K562 (cell line): ENCODE data around the gene GGNBP2. TPM values are rescaled to one million over a fixed set of nuclear protein-coding genes. Genes with fewer than 3 reads are reported as not detected.

Experiments used
- MCM5 ChIP-seq: fragments of 450-650 bp; IDR thresholded peaks from 2 replicates; pipeline ENCODE4 v1.6.1; 2016; ENCODE audit warnings: low read depth
- RB1 ChIP-seq: fragments of 450-650 bp; IDR thresholded peaks from 2 replicates; pipeline ENCODE4 v1.6.1; 2017; ENCODE audit warnings: low read depth, mild to moderate bottlenecking
- polyA plus RNA-seq, 8 experiments: library from polyadenylated mRNA; depleted of rRNA in 4 of 8; stranded (reverse) in 5 of 8; unstranded in 3 of 8; fragments of >200 nt; fragmentation: Nextera tagmentation in 2 of 8; fragmentation: Illumina TruSeq in 1 of 8; extraction: Ambion mirVana in 2 of 8; extraction: Trizol in 1 of 8; gene quantifications; 2 replicates each; pipeline versions ENCODE4 v1.2.1 to v1.2.3, GENCODE V29; 2011 to 2014; ENCODE audit warnings: inconsistent platforms in 1 of 8, missing spikeins in 1 of 8
- total RNA-seq, 7 experiments: library from RNA; depleted of rRNA in 6 of 7; stranded (reverse); fragments of >200 nt in 6 of 7; fragmentation: Illumina TruSeq in 2 of 7; extraction: Trizol in 2 of 7; gene quantifications; 2 replicates each; pipeline versions ENCODE4 v1.2.1 to v1.2.3, GENCODE V29; 2011 to 2021; ENCODE audit warnings: low replicate concordance in 1 of 7
- TF ChIP-seq, protein P1 (sequence below), 2 experiments: fragments of 450-650 bp; formaldehyde crosslinking in 1 of 2; IDR thresholded peaks; 2 replicates each; pipeline versions ENCODE4 v1.4.0 to v1.6.1; 2014 to 2020; ENCODE audit warnings: mild to moderate bottlenecking in 2 of 2, borderline replicate concordance in 1 of 2, low read depth in 1 of 2
- TF ChIP-seq, protein P2 (sequence below): fragments of 200-800 bp; sonication (Bioruptor generic); IDR thresholded peaks from 2 replicates; pipeline ENCODE4 v1.6.1; 2017; ENCODE audit warnings: missing genetic modification characterization, missing compliant biosample characterization
- TF ChIP-seq, protein P3 (sequence below): fragments of 200-600 bp; sonication (generic); IDR thresholded peaks from one replicate; pipeline ENCODE4 v1.6.1; 2012; ENCODE audit warnings: mild to moderate bottlenecking, low read depth, low read length, inconsistent platforms

Gene GGNBP2
- total and polyA plus RNA-seq, 9 of the 15 experiments (the other 6 are each of a cell fraction or from before 2014, with no cell fraction given), result 35.7 to 96.6 (median 64.1) TPM

DNA sequence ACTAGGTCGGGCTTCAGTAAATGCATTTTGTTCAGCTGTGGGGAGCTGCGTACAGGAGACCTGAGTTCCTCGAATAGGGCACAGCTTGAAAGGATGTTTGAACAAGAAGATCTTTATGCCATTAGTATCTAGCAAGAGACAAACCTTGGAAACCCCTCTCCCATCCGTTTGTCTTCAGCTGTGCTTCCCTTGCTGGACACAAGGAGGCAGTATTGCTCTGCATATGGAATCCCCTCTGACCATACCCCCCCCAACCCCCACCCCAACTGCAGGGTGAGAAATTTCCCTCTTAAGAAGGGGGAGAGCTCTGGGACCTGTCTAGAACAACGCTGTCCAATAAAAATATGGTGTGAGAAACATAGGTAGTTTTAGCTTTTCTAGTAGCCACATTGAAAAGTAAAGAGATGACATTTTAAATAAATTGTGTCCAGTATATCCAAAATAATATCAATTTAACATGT, 58.2 kb downstream of the GGNBP2 start (continued):
- TF ChIP-seq, protein P1, sequence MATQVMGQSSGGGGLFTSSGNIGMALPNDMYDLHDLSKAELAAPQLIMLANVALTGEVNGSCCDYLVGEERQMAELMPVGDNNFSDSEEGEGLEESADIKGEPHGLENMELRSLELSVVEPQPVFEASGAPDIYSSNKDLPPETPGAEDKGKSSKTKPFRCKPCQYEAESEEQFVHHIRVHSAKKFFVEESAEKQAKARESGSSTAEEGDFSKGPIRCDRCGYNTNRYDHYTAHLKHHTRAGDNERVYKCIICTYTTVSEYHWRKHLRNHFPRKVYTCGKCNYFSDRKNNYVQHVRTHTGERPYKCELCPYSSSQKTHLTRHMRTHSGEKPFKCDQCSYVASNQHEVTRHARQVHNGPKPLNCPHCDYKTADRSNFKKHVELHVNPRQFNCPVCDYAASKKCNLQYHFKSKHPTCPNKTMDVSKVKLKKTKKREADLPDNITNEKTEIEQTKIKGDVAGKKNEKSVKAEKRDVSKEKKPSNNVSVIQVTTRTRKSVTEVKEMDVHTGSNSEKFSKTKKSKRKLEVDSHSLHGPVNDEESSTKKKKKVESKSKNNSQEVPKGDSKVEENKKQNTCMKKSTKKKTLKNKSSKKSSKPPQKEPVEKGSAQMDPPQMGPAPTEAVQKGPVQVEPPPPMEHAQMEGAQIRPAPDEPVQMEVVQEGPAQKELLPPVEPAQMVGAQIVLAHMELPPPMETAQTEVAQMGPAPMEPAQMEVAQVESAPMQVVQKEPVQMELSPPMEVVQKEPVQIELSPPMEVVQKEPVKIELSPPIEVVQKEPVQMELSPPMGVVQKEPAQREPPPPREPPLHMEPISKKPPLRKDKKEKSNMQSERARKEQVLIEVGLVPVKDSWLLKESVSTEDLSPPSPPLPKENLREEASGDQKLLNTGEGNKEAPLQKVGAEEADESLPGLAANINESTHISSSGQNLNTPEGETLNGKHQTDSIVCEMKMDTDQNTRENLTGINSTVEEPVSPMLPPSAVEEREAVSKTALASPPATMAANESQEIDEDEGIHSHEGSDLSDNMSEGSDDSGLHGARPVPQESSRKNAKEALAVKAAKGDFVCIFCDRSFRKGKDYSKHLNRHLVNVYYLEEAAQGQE (IDR thresholded peaks at IDR 0.05; ENCODE audit: borderline replicate concordance), result peak; percentile 6; the same call in 1 of the 2 replicates
- TF ChIP-seq, protein P1 (CRISPR knock-in tag; IDR thresholded peaks at IDR 0.05; ENCODE audit: low read depth), result no peak
- TF ChIP-seq, protein P2, sequence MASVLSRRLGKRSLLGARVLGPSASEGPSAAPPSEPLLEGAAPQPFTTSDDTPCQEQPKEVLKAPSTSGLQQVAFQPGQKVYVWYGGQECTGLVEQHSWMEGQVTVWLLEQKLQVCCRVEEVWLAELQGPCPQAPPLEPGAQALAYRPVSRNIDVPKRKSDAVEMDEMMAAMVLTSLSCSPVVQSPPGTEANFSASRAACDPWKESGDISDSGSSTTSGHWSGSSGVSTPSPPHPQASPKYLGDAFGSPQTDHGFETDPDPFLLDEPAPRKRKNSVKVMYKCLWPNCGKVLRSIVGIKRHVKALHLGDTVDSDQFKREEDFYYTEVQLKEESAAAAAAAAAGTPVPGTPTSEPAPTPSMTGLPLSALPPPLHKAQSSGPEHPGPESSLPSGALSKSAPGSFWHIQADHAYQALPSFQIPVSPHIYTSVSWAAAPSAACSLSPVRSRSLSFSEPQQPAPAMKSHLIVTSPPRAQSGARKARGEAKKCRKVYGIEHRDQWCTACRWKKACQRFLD (CRISPR knock-in tag), result 0 out of 2 replicates have a peak, but pooled peaks have one; percentile 34
- TF ChIP-seq, protein P3, sequence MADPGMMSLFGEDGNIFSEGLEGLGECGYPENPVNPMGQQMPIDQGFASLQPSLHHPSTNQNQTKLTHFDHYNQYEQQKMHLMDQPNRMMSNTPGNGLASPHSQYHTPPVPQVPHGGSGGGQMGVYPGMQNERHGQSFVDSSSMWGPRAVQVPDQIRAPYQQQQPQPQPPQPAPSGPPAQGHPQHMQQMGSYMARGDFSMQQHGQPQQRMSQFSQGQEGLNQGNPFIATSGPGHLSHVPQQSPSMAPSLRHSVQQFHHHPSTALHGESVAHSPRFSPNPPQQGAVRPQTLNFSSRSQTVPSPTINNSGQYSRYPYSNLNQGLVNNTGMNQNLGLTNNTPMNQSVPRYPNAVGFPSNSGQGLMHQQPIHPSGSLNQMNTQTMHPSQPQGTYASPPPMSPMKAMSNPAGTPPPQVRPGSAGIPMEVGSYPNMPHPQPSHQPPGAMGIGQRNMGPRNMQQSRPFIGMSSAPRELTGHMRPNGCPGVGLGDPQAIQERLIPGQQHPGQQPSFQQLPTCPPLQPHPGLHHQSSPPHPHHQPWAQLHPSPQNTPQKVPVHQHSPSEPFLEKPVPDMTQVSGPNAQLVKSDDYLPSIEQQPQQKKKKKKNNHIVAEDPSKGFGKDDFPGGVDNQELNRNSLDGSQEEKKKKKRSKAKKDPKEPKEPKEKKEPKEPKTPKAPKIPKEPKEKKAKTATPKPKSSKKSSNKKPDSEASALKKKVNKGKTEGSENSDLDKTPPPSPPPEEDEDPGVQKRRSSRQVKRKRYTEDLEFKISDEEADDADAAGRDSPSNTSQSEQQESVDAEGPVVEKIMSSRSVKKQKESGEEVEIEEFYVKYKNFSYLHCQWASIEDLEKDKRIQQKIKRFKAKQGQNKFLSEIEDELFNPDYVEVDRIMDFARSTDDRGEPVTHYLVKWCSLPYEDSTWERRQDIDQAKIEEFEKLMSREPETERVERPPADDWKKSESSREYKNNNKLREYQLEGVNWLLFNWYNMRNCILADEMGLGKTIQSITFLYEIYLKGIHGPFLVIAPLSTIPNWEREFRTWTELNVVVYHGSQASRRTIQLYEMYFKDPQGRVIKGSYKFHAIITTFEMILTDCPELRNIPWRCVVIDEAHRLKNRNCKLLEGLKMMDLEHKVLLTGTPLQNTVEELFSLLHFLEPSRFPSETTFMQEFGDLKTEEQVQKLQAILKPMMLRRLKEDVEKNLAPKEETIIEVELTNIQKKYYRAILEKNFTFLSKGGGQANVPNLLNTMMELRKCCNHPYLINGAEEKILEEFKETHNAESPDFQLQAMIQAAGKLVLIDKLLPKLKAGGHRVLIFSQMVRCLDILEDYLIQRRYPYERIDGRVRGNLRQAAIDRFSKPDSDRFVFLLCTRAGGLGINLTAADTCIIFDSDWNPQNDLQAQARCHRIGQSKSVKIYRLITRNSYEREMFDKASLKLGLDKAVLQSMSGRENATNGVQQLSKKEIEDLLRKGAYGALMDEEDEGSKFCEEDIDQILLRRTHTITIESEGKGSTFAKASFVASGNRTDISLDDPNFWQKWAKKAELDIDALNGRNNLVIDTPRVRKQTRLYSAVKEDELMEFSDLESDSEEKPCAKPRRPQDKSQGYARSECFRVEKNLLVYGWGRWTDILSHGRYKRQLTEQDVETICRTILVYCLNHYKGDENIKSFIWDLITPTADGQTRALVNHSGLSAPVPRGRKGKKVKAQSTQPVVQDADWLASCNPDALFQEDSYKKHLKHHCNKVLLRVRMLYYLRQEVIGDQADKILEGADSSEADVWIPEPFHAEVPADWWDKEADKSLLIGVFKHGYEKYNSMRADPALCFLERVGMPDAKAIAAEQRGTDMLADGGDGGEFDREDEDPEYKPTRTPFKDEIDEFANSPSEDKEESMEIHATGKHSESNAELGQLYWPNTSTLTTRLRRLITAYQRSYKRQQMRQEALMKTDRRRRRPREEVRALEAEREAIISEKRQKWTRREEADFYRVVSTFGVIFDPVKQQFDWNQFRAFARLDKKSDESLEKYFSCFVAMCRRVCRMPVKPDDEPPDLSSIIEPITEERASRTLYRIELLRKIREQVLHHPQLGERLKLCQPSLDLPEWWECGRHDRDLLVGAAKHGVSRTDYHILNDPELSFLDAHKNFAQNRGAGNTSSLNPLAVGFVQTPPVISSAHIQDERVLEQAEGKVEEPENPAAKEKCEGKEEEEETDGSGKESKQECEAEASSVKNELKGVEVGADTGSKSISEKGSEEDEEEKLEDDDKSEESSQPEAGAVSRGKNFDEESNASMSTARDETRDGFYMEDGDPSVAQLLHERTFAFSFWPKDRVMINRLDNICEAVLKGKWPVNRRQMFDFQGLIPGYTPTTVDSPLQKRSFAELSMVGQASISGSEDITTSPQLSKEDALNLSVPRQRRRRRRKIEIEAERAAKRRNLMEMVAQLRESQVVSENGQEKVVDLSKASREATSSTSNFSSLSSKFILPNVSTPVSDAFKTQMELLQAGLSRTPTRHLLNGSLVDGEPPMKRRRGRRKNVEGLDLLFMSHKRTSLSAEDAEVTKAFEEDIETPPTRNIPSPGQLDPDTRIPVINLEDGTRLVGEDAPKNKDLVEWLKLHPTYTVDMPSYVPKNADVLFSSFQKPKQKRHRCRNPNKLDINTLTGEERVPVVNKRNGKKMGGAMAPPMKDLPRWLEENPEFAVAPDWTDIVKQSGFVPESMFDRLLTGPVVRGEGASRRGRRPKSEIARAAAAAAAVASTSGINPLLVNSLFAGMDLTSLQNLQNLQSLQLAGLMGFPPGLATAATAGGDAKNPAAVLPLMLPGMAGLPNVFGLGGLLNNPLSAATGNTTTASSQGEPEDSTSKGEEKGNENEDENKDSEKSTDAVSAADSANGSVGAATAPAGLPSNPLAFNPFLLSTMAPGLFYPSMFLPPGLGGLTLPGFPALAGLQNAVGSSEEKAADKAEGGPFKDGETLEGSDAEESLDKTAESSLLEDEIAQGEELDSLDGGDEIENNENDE, result no peak
- TF ChIP-seq MCM5 (no peak), RB1 (peak; percentile 13; the same call in 1 of the 2 replicates)
